Retinal pigment epithelial cell (primary cell): ENCODE measurements around the gene WBP2.

ENCODE experiments used
- DNase-seq: peaks from one replicate; pipeline ENCODE4 v3.0.0-alpha.2; 2010; ENCODE audit warnings: low read depth
- H3K4me3 ChIP-seq: 2 replicates; pipeline ENCODE4 v1.5.1; 2011; ENCODE audit warnings: mild to moderate bottlenecking, low read length, control low read depth, moderate library complexity
- TF ChIP-seq, protein P1 (sequence below): conservative IDR thresholded peaks from 2 replicates; pipeline ENCODE4 v1.5.1; 2011; ENCODE audit warnings: low read depth, low read length, control low read depth, inconsistent platforms

Gene WBP2

DNA sequence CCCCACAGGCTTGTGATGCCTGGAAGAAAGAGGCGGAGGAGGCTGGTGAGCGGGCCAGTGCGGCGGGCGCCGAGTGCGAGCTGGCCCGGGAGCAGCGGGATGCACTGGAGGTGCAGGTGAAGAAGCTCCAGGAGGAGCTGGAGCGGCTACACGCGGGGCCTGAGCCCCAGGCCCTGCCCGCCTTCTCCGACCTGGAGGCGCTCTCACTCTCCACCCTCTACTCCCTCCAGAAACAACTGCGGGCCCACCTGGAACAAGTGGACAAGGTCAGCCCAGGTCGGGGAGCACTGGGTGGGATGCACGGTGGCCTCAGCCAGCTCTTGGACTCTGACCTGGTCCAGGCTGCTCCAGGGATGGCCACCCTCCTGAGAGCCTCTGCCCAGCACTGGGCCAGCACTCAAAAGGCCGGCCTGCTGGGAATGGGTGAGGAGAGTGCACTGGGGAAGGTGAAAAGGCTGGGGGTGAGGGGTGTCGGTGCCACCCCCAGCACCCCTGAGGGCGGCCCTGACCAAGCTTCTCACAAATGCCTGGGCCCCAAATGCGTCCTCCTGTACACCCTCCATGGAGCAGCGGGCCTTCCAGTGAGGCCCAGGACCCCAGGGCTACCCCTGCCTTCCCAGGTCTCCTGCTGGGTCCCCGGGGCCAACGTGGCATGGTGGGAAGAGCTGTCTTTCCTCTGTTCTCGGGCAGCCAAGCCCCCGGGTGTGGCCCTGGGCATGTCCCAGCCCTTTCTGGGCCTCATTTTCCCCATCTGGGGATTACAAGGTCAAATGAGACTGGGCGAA lies 31.7 kb downstream of the WBP2 start:
- no peak for DNase-seq
- no peak overlapping the region for H3K4me3 ChIP-seq
- TF ChIP-seq, protein P1, sequence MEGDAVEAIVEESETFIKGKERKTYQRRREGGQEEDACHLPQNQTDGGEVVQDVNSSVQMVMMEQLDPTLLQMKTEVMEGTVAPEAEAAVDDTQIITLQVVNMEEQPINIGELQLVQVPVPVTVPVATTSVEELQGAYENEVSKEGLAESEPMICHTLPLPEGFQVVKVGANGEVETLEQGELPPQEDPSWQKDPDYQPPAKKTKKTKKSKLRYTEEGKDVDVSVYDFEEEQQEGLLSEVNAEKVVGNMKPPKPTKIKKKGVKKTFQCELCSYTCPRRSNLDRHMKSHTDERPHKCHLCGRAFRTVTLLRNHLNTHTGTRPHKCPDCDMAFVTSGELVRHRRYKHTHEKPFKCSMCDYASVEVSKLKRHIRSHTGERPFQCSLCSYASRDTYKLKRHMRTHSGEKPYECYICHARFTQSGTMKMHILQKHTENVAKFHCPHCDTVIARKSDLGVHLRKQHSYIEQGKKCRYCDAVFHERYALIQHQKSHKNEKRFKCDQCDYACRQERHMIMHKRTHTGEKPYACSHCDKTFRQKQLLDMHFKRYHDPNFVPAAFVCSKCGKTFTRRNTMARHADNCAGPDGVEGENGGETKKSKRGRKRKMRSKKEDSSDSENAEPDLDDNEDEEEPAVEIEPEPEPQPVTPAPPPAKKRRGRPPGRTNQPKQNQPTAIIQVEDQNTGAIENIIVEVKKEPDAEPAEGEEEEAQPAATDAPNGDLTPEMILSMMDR, result no peak

DNA sequence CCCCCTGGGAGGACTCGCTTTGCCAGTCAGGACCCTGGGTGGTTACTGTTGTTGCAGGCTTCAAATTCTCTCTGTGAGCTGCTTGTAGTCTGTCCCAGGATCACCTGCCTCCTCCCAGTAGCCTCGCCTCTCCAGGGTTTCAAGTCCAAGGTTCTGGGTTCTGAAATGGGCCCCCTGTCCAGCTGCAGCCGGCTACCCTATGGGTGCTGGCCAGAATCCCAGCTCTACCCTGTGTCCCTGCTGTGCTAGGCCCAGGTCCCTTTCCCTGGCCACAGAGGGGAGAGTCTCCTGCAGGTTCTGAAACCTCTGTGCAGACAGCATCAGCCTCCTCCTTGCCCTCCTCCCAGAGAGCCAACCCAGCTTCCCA lies 32.4 kb downstream of the WBP2 start:
- no peak overlapping the region for H3K4me3 ChIP-seq
- TF ChIP-seq, protein P1, result no peak
- no peak for DNase-seq

DNA sequence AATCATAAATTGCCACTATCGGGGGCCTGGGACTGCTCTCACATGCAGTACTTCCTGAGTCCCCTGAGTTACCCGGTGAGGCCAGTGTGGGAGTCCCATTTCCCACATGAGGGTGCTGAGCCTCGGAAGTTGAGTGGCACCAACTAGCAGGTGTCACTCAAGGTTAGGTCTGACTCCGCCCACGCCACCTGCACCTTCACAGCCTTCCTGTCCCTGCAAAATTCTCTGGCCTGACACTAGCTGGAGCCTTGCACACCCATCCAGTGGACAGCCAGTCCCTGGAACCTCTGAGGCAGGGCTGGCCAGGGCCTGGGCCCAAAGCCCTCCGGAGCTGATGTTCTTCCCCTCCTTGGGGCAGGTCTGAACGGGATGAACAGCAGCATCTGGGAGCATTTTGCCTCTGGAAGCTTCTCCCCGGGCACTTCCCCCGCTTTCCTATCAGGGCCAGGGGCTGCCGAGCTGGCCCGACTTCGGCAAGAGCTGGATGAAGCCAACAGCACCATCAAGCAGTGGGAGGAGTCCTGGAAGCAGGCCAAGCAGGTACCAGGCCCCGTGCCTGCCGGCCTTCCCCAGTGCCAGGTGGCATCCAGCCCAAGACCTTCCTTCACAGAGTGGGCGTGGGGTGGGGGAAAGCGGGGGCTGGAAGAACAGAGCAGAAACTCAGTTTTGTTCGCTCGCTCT lies 32.9 kb downstream of the WBP2 start:
- H3K4me3 ChIP-seq, result no peak overlapping the region
- DNase-seq, result peak; percentile 45
- TF ChIP-seq, protein P1, result no peak

DNA sequence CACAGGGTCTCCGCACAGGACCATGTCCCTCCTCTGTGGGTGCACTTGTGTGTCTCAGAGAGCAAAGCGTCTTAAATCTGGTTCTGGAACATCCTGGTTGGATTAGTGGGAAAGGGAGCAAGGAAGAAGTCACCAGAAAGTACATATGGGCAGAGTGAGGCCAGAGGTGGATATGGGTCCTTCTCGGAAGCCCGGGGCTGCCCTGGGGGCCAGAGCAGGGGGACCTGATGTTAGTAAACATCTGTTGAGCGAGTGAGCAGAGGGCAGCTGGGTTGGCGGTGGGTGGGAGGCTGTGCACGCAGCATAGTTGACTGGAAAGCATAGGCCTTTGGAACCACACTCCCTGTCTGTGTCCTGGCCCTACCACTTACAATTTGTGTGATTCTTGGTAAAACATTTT lies 33.6 kb downstream of the WBP2 start:
- no peak for DNase-seq
- no peak overlapping the region for H3K4me3 ChIP-seq
- TF ChIP-seq, protein P1, result no peak

DNA sequence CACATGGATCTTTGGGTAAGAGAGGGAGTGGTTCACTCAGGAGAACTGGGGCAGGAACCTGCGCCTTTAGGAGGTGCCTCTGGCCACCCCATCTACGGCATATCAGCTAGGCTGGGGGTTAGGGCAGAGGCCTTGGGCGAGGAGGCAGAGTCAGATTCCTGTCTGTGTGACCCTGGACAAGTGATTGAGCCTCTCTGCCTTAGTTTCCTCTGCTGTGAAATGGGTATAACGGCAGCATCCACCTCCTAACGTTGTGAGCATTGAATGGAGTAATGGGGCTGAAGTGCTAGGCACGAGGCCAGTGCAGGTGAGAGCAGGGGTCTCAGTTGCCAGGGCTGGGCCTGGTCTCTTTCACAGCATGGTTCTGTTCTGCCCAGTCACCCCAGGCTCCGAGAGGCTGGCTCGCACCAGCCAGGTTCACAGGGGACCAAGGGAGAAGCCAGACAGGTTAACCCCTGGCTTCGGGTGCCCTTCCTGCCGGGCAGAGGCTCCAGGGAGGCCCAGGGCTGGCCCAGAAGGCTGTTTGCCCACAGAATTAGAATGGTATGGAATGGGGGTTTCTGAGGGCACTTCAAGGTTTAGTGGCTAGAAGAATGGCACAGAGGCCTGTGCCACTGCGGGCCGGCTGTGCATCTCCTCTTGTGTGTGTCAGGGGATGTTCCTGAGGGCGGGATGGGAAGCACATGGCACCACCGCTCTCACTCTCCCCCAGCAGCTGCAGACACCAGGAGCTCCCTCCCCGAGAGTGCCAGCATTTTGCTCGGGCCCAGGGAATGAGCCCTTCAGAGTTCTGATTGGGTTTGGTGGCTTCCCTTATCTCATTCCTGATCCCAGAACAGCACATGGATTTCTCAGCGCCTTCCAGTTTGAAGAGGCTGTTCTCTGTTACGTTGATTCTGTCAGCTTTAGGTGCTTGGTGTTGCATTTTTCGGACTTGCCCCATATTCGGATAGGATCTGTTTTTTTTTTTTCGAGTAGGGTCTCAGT lies 34.7 kb downstream of the WBP2 start:
- DNase-seq, result no peak
- TF ChIP-seq, protein P1, result no peak
- H3K4me3 ChIP-seq, result no peak overlapping the region

DNA sequence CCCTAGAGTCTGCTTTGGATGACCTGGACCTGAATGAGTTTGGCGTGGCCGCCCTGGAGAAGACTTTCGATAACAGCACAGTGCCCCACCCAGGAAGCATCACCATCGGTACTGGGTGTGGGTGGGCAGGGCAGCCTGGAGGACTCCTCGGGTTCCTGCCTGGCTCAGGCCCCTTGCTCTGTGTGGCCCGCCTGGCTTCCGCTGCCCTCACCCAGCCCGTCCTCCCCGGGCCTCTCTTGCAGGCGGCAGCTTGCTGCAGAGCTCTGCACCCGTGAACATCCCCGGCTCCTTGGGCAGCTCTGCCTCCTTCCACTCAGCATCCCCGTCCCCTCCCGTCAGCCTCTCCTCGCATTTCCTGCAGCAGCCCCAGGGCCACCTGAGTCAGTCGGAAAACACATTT lies 35.5 kb downstream of the WBP2 start:
- no peak overlapping the region for H3K4me3 ChIP-seq
- TF ChIP-seq, protein P1, result no peak

More for the DNA sequence above, 35.5 kb downstream of the WBP2 start:
- no peak for DNase-seq
